K562 (cell line): Measurements from ENCODE around the gene GUCY2F. TPM values are rescaled to one million over a fixed set of nuclear protein-coding genes. Genes with fewer than 3 reads are reported as not detected.

Experiments used
- ATAC-seq: fragments of 200-7000 bp; cut with Tn5 transposase; 3 replicates; pipeline ENCODE4 v1.9.1; 2020; ENCODE audit warnings: moderate library complexity
- BruUV-seq: library from RNA; stranded (reverse); fragments of 400-500 nt; replicated peaks from 2 replicates; lab custom pipeline; 2021; lab: Mats Ljungman, UMichigan
- CTCF ChIA-PET: fragments of 300-600 bp; formaldehyde crosslinking; extraction: SDS; loops from one replicate; lab custom pipeline; 2021; ENCODE audit warnings: low intra/inter-chr PET ratio; lab: Yijun Ruan, JAX
- POLR2A ChIA-PET: fragments of 300-600, 350-650 bp; sonication (Branson Sonifier 250); formaldehyde crosslinking; extraction: SDS; loops from one replicate; lab custom pipeline; 2021; ENCODE audit warnings: antibody characterized with exemption, inconsistent platforms; lab: Yijun Ruan, JAX
- DNase-seq, 4 experiments: peaks; one replicate each; pipeline versions ENCODE4 v3.0.0 to v3.0.0-alpha.2; 2011 to 2018; ENCODE audit warnings: low spot score in 3 of 4, mixed read lengths in 3 of 4; ENCODE audit errors: extremely low read depth in 1 of 4
- FAIRE-seq: peaks from 2 replicates; lab custom pipeline; 2011; peaks lifted over from hg19 to GRCh38; lab: Jason Lieb, UNC
- H2AFZ ChIP-seq: 2 replicates; pipeline ENCODE4 v1.6.0; 2011; ENCODE audit warnings: low read depth, low read length, control low read depth, inconsistent platforms
- H3K27ac ChIP-seq: fragments of 200-600 bp; 3 replicates; pipeline ENCODE4 v1.8.0; 2011; ENCODE audit warnings: low read depth, mild to moderate bottlenecking, control low read depth, inconsistent platforms, low read length, moderate library complexity, mixed read lengths; ENCODE audit errors: extremely low read depth
- H3K27me3 ChIP-seq, 2 experiments: fragments of 300-600 bp in 1 of 2; 2 replicates in 1 of 2; 3 replicates in 1 of 2; pipeline versions ENCODE4 v1.6.0 to v1.8.0; 2011; ENCODE audit warnings: inconsistent platforms in 2 of 2, low read length in 2 of 2, mild to moderate bottlenecking in 1 of 2, mixed read lengths in 1 of 2, moderate library complexity in 1 of 2; ENCODE audit not compliant: control insufficient read depth in 2 of 2, insufficient read depth in 2 of 2
- H3K36me3 ChIP-seq: fragments of 300-600 bp; 3 replicates; pipeline ENCODE4 v1.8.0; 2011; ENCODE audit warnings: mild to moderate bottlenecking, low read length, inconsistent platforms; ENCODE audit not compliant: control insufficient read depth, insufficient read depth
- H3K4me1 ChIP-seq, 2 experiments: fragments of 200-600 bp in 1 of 2; replicated peaks in 1 of 2; 2 replicates in 1 of 2; 3 replicates in 1 of 2; pipeline versions ENCODE4 v1.5.1 to v1.8.0; 2011; ENCODE audit warnings: inconsistent platforms in 2 of 2, low read length in 2 of 2, mild to moderate bottlenecking in 1 of 2, mixed read lengths in 1 of 2, moderate library complexity in 1 of 2; ENCODE audit not compliant: control insufficient read depth in 2 of 2, insufficient read depth in 2 of 2
- H3K4me2 ChIP-seq: 2 replicates; pipeline ENCODE4 v1.6.1; 2011; ENCODE audit warnings: low read length, control low read depth, inconsistent platforms, mixed read lengths; ENCODE audit not compliant: insufficient read depth
- H3K4me3 ChIP-seq: fragments of 200-600 bp; sonication (generic), shearing (Covaris generic); 2 replicates; pipeline ENCODE4 v1.5.1; 2016; ENCODE audit warnings: control low read depth, inconsistent platforms
- H3K79me2 ChIP-seq: fragments of 200-600 bp; 3 replicates; pipeline ENCODE4 v1.8.0; 2011; ENCODE audit warnings: low read length, inconsistent platforms; ENCODE audit not compliant: control insufficient read depth, insufficient read depth
- H3K9ac ChIP-seq, 2 experiments: 2 replicates each; pipeline versions ENCODE4 v1.6.0 to v1.6.1; 2011; ENCODE audit warnings: low read depth in 2 of 2, low read length in 2 of 2, control low read depth in 1 of 2, inconsistent platforms in 1 of 2, mild to moderate bottlenecking in 1 of 2, mixed read lengths in 1 of 2; ENCODE audit not compliant: insufficient read depth in 1 of 2
- H3K9me1 ChIP-seq: one replicate; pipeline ENCODE4 v1.6.0; 2011; ENCODE audit warnings: inconsistent platforms, mild to moderate bottlenecking, low read length, moderate library complexity; ENCODE audit not compliant: control insufficient read depth, insufficient read depth
- H3K9me3 ChIP-seq: replicated peaks from 2 replicates; pipeline ENCODE4 v1.5.1; 2011; ENCODE audit warnings: low read depth, low read length, inconsistent platforms; ENCODE audit not compliant: control insufficient read depth, insufficient read depth
- H4K20me1 ChIP-seq: replicated peaks from 2 replicates; pipeline ENCODE4 v1.6.1; 2011; ENCODE audit warnings: low read length, inconsistent platforms, mixed read lengths; ENCODE audit not compliant: control insufficient read depth, insufficient read depth
- ARID1B ChIP-seq: fragments of 450-650 bp; IDR thresholded peaks from 2 replicates; pipeline ENCODE4 v1.6.1; 2016; ENCODE audit warnings: antibody characterized with exemption, mild to moderate bottlenecking, inconsistent platforms
- EHMT2 ChIP-seq: fragments of 450-650 bp; IDR thresholded peaks from 2 replicates; pipeline ENCODE4 v1.6.1; 2018; ENCODE audit warnings: antibody characterized with exemption
- FOXM1 ChIP-seq, 2 experiments: fragments of 450-650 bp in 1 of 2; sonication (generic) in 1 of 2; formaldehyde crosslinking in 1 of 2; IDR thresholded peaks; 2 replicates each; pipeline versions ENCODE4 v1.6.1 to v1.9.0; 2017 to 2022; ENCODE audit warnings: low read depth in 2 of 2, mild to moderate bottlenecking in 2 of 2, missing genetic modification reagents in 1 of 2, moderate library complexity in 1 of 2
- HDAC3 ChIP-seq: fragments of 450-650 bp; IDR thresholded peaks from 2 replicates; pipeline ENCODE4 v1.6.1; 2018; ENCODE audit warnings: borderline replicate concordance, mild to moderate bottlenecking, moderate library complexity; ENCODE audit not compliant: partially characterized antibody
- MXI1 ChIP-seq: IDR thresholded peaks from 2 replicates; pipeline ENCODE4 v1.6.1; 2011; ENCODE audit warnings: low read depth, mild to moderate bottlenecking, improper control_type of control experiment, low read length
- RREB1 ChIP-seq: fragments of 250-450 bp; sonication (Bioruptor Pico); IDR thresholded peaks from 2 replicates; pipeline ENCODE4 v1.4.0; 2020
- SP2 ChIP-seq: IDR thresholded peaks from 2 replicates; pipeline ENCODE4 v1.6.1; 2011; ENCODE audit warnings: mild to moderate bottlenecking, low read depth, low read length, moderate library complexity; ENCODE audit not compliant: poor library complexity, severe bottlenecking; ENCODE audit errors: extremely low read depth
- ZFX ChIP-seq: sonication (generic); formaldehyde crosslinking; IDR thresholded peaks from 2 replicates; pipeline ENCODE4 v1.8.0; 2022; ENCODE audit warnings: mild to moderate bottlenecking, missing genetic modification reagents, moderate library complexity
- WGBS: fragments of 100-300 bp; shearing (Covaris generic); methylation state at CpG from one replicate; pipeline ENCODE4 v1.1.6; 2016; ENCODE audit warnings: low coverage, mixed read lengths; ENCODE audit not compliant: insufficient coverage; ENCODE audit errors: missing lambda C conversion rate; 5-methylcytosine and 5-hydroxymethylcytosine counted together
- in situ Hi-C: fragments of 300-500 bp; cut with MboI; formaldehyde crosslinking; loops from 4 replicates; pipeline ENCODE4 v1.15.0; 2018; ENCODE audit warnings: inconsistent platforms, mixed read lengths
- intact Hi-C: fragments of 100-400 bp; cut with micrococcal nuclease; formaldehyde crosslinking; loops from 2 replicates; pipeline ENCODE4 v1.14.2; 2022
- polyA plus RNA-seq, 8 experiments: library from polyadenylated mRNA; depleted of rRNA in 4 of 8; stranded (reverse) in 5 of 8; unstranded in 3 of 8; fragments of >200 nt; fragmentation: Nextera tagmentation in 2 of 8; fragmentation: Illumina TruSeq in 1 of 8; extraction: Ambion mirVana in 2 of 8; extraction: Trizol in 1 of 8; gene quantifications; 2 replicates each; pipeline versions ENCODE4 v1.2.1 to v1.2.3, GENCODE V29; 2011 to 2014; ENCODE audit warnings: inconsistent platforms in 1 of 8, missing spikeins in 1 of 8
- total RNA-seq, 7 experiments: library from RNA; depleted of rRNA in 6 of 7; stranded (reverse); fragments of >200 nt in 6 of 7; fragmentation: Illumina TruSeq in 2 of 7; extraction: Trizol in 2 of 7; gene quantifications; 2 replicates each; pipeline versions ENCODE4 v1.2.1 to v1.2.3, GENCODE V29; 2011 to 2021; ENCODE audit warnings: low replicate concordance in 1 of 7

The GUCY2F gene
- total and polyA plus RNA-seq, 9 of the 15 experiments (the other 6 are each of a cell fraction or from before 2014, with no cell fraction given), result 0.01 to 0.06 (median 0.05) TPM; not detected in 6

GRCh38 chrX:109344678-109345077 is 137.2 kb downstream of the GUCY2F start:
- Histone ChIP-seq H4K20me1 (no peaks in the 10 kb centered on the region), H3K9me1 (no peaks in the 10 kb centered on the region), H3K27me3 (no peaks in the 10 kb centered on the region), H3K9ac (no peak overlapping the region), H3K4me2 (no peak overlapping the region), H3K9me3 (no peaks in the 10 kb centered on the region), H3K27ac (no peak overlapping the region), H3K4me1 (no peaks in the 10 kb centered on the region)
- BruUV-seq, result no TSS peak
- POLR2A ChIA-PET, result no interaction called here
- TF ChIP-seq SP2, result no peak
- TF ChIP-seq ZFX (CRISPR knock-in tag), result no peak
- TF ChIP-seq EHMT2, result no peak
- no peak for TF ChIP-seq FOXM1 (IDR thresholded peaks at IDR 0.05; ENCODE audit: low read depth)
- TF ChIP-seq FOXM1 (CRISPR knock-in tag; IDR thresholded peaks at IDR 0.05; ENCODE audit: low read depth), result no peak
- TF ChIP-seq HDAC3, result no peak
- no peak for TF ChIP-seq ARID1B
- no peak for TF ChIP-seq MXI1
- no peak for TF ChIP-seq RREB1 (CRISPR knock-in tag)
- TF ChIP-seq, all 486 proteins: peak for 0
- Histone ChIP-seq H2AFZ (no peak overlapping the region), H3K4me3 (no peak overlapping the region), H3K36me3 (no peaks in the 10 kb centered on the region), H3K79me2 (no peaks in the 10 kb centered on the region)
- ATAC-seq (no peak), FAIRE-seq (no peak), DNase-seq (no peak)
- CTCF ChIA-PET, result no interaction called here
- in situ Hi-C loops, result no loop called here
- WGBS, result 5% methylated on average over 3 of the region's 3 CpGs
- intact Hi-C loops, result no loop called here
